GM12878 (cell line): ENCODE measurements around the gene SCAP. TPM values are rescaled to one million over a fixed set of nuclear protein-coding genes. Genes with fewer than 3 reads are reported as not detected.

ENCODE experiments used
- BCLAF1 ChIP-seq: fragments of 450-650 bp; IDR thresholded peaks from 2 replicates; pipeline ENCODE4 v1.6.1; 2017; ENCODE audit warnings: antibody characterized with exemption, mild to moderate bottlenecking, moderate library complexity
- ESRRA ChIP-seq: IDR thresholded peaks from 2 replicates; pipeline ENCODE4 v1.6.1; 2012; ENCODE audit warnings: mild to moderate bottlenecking, low read length, improper control_type of control experiment
- IRF3 ChIP-seq: fragments of 450-650 bp; IDR thresholded peaks from 2 replicates; pipeline ENCODE4 v1.6.1; 2014; ENCODE audit warnings: mild to moderate bottlenecking
- KDM1A ChIP-seq: fragments of 200-600 bp; sonication (generic); IDR thresholded peaks from 2 replicates; pipeline ENCODE4 v1.6.1; 2016; ENCODE audit warnings: borderline replicate concordance
- LARP7 ChIP-seq: fragments of 450-650 bp; IDR thresholded peaks from 2 replicates; pipeline ENCODE4 v1.6.1; 2017; ENCODE audit warnings: mild to moderate bottlenecking
- MYB ChIP-seq: fragments of 150-350 bp; IDR thresholded peaks from 2 replicates; pipeline ENCODE4 v1.6.1; 2014; ENCODE audit warnings: mild to moderate bottlenecking, low read depth, low read length, borderline replicate concordance
- NR2C1 ChIP-seq: fragments of 450-650 bp; IDR thresholded peaks from 2 replicates; pipeline ENCODE4 v1.6.1; 2017; ENCODE audit warnings: antibody characterized with exemption, mild to moderate bottlenecking, moderate library complexity
- POLR2AphosphoS5 ChIP-seq: IDR thresholded peaks from 2 replicates; pipeline ENCODE4 v1.6.1; 2011; ENCODE audit warnings: mild to moderate bottlenecking, low read length, inconsistent platforms
- RAD21 ChIP-seq: IDR thresholded peaks from 2 replicates; pipeline ENCODE4 v1.6.1; 2011; ENCODE audit warnings: mild to moderate bottlenecking, low read depth, low read length, moderate library complexity; ENCODE audit not compliant: insufficient read depth
- REST ChIP-seq: IDR thresholded peaks from 2 replicates; pipeline ENCODE4 v1.6.1; 2012; ENCODE audit warnings: mild to moderate bottlenecking, low read depth, low read length
- SMAD5 ChIP-seq: IDR thresholded peaks from 2 replicates; pipeline ENCODE4 v1.6.1; 2016; ENCODE audit warnings: antibody characterized with exemption, low read depth
- SRF ChIP-seq, 2 experiments: IDR thresholded peaks; 2 replicates each; pipeline ENCODE4 v1.6.1; 2011; ENCODE audit warnings: low read depth in 2 of 2, low read length in 2 of 2, mild to moderate bottlenecking in 1 of 2, moderate library complexity in 1 of 2
- TBL1XR1 ChIP-seq: IDR thresholded peaks from 2 replicates; pipeline ENCODE4 v1.6.1; 2012; ENCODE audit warnings: low read depth, low read length, improper control_type of control experiment
- USF1 ChIP-seq: IDR thresholded peaks from 2 replicates; pipeline ENCODE4 v1.6.1; 2011; ENCODE audit warnings: borderline replicate concordance, low read depth, mild to moderate bottlenecking, moderate library complexity, mixed read lengths, low read length; ENCODE audit not compliant: insufficient read depth; ENCODE audit errors: extremely low read length
- YBX1 ChIP-seq: fragments of 450-650 bp; IDR thresholded peaks from 2 replicates; pipeline ENCODE4 v1.6.1; 2016; ENCODE audit warnings: antibody characterized with exemption
- ZNF217 ChIP-seq: fragments of 450-650 bp; IDR thresholded peaks from 2 replicates; pipeline ENCODE4 v1.6.1; 2017; ENCODE audit warnings: antibody characterized with exemption, mild to moderate bottlenecking
- ZNF592 ChIP-seq: fragments of 450-650 bp; IDR thresholded peaks from 2 replicates; pipeline ENCODE4 v1.6.1; 2017; ENCODE audit warnings: mild to moderate bottlenecking, moderate library complexity
- polyA plus RNA-seq, 11 experiments: library from polyadenylated mRNA; depleted of rRNA in 4 of 11; unstranded in 6 of 11; stranded (reverse) in 5 of 11; fragments of >200 nt; fragmentation: Nextera tagmentation in 4 of 11; fragmentation: Illumina TruSeq in 1 of 11; extraction: Ambion mirVana in 4 of 11; extraction: Trizol in 1 of 11; gene quantifications; 1 replicate in 1 of 11; 2 replicates in 10 of 11; pipeline versions ENCODE4 v1.2.1 to v1.2.3, GENCODE V29; 2011 to 2016; ENCODE audit warnings: inconsistent platforms in 2 of 11, missing spikeins in 2 of 11, low read depth in 1 of 11
- total RNA-seq, 4 experiments: library from RNA; depleted of rRNA in 3 of 4; stranded (reverse); fragments of >200 nt in 3 of 4; fragmentation: Illumina TruSeq in 1 of 4; extraction: Trizol in 1 of 4; gene quantifications; 2 replicates each; pipeline versions ENCODE4 v1.2.1 to v1.2.3, GENCODE V29; 2013 to 2021

The SCAP gene
- total and polyA plus RNA-seq, 10 of the 15 experiments (the other 5 are each of a cell fraction or from before 2014, with no cell fraction given) = 1.5 to 64.1 (median 27.9) TPM

GRCh38 chr3:47475570-47476329 is at the start of gene SCAP (continued):
- TF ChIP-seq TBL1XR1 (peak; percentile 99), IRF3 (no peak), RAD21 (peak; percentile 55), SRF (IDR thresholded peaks at IDR 0.05; ENCODE audit: low read depth in 2 of 2, low read length in 2 of 2) (no peak), BCLAF1 (peak; percentile 66; the same call in 1 of the 2 replicates), LARP7 (peak; percentile 91; the same call in 1 of the 2 replicates), ZNF592 (0 out of 2 replicates have a peak, but pooled peaks have one; percentile 29), MYB (no peak), YBX1 (no peak), USF1 (peak; percentile 76), NR2C1 (peak; percentile 100), POLR2AphosphoS5 (0 out of 2 replicates have a peak, but pooled peaks have one; percentile 26), ESRRA (peak; percentile 44; the same call in 1 of the 2 replicates), REST (peak; percentile 80), KDM1A (no peak), ZNF217 (peak; percentile 47; the same call in 1 of the 2 replicates), SMAD5 (no peak)
